Cardiac muscle cell (in vitro differentiated cells and primary cell): Measurements from ENCODE around the gene ZNF362. TPM values are rescaled to one million over a fixed set of nuclear protein-coding genes. Genes with fewer than 3 reads are reported as not detected.

Source experiments
- DNase-seq, 2 donors: peaks; one replicate each; pipeline versions ENCODE4 v3.0.0 to v3.0.0-alpha.2; 2010 to 2017; ENCODE audit warnings: low read depth in 1 of 2, low spot score in 1 of 2
- H3K27ac ChIP-seq: fragments of 200-600 bp; sonication (generic); 2 replicates; pipeline ENCODE4 v1.5.1; 2016
- H3K27me3 ChIP-seq: fragments of 200-600 bp; sonication (generic); 2 replicates; pipeline ENCODE4 v1.6.0; 2016; ENCODE audit warnings: control low read depth
- H3K36me3 ChIP-seq: fragments of 200-600 bp; sonication (generic); 2 replicates; pipeline ENCODE4 v1.5.1; 2016; ENCODE audit warnings: control low read depth
- H3K4me1 ChIP-seq: fragments of 200-600 bp; sonication (generic); 2 replicates; pipeline ENCODE4 v1.8.1; 2017; ENCODE audit warnings: low read depth, mild to moderate bottlenecking, mixed run types
- H3K4me3 ChIP-seq: fragments of 200-600 bp; sonication (generic); 2 replicates; pipeline ENCODE4 v1.5.1; 2016; ENCODE audit warnings: mild to moderate bottlenecking
- H3K9me3 ChIP-seq: fragments of 200-600 bp; sonication (generic); 2 replicates; pipeline ENCODE4 v1.5.1; 2017; ENCODE audit warnings: low read depth, mild to moderate bottlenecking, control low read depth
- CTCF ChIP-seq: IDR thresholded peaks from 2 replicates; pipeline ENCODE4 v1.5.1; 2012; ENCODE audit warnings: low read depth, mild to moderate bottlenecking, low read length
- polyA plus RNA-seq: library from polyadenylated mRNA; unstranded; fragments of >200 nt; fragmentation: Nextera tagmentation; extraction: Ambion mirVana; gene quantifications from 2 replicates; pipeline ENCODE4 v1.2.1, GENCODE V29; 2016
- total RNA-seq: library from RNA; depleted of rRNA; stranded (reverse); fragments of >200 nt; gene quantifications from 2 replicates; pipeline ENCODE4 v1.2.3, GENCODE V29; 2016

ZNF362 gene
- total and polyA plus RNA-seq, 2 experiments from 2014 or later: 57.9 to 77.5 TPM

GRCh38 chr1:33266766-33267165 lies 10.5 kb downstream of the ZNF362 start:
- no peak for DNase-seq
- TF ChIP-seq CTCF: no peak
- Histone ChIP-seq H3K4me1 (no peaks in the 10 kb centered on the region), H3K27me3 (no peaks in the 10 kb centered on the region), H3K9me3 (no peaks in the 10 kb centered on the region), H3K36me3 (peaks cover 5% of the 10 kb centered on the region), H3K4me3 (no peak overlapping the region), H3K27ac (no peak overlapping the region)

- TF ChIP-seq CTCF: no peak
- H3K4me3 ChIP-seq: no peak overlapping the region
- H3K4me1 ChIP-seq: no peaks in the 10 kb centered on the region
- peaks cover 5% of the 10 kb centered on the region for H3K36me3 ChIP-seq
- no peak for DNase-seq
- H3K27me3 ChIP-seq: no peaks in the 10 kb centered on the region
- H3K9me3 ChIP-seq: no peaks in the 10 kb centered on the region
- H3K27ac ChIP-seq: no peak overlapping the region
Measured at GRCh38 chr1:33267468-33268205, 11.3 kb downstream of the ZNF362 start.

- Histone ChIP-seq H3K36me3 (peaks cover 5% of the 10 kb centered on the region), H3K9me3 (no peaks in the 10 kb centered on the region), H3K27ac (no peak overlapping the region), H3K4me3 (no peak overlapping the region), H3K4me1 (no peaks in the 10 kb centered on the region), H3K27me3 (no peaks in the 10 kb centered on the region)
- TF ChIP-seq CTCF: no peak
- DNase-seq: no peak
Measured at GRCh38 chr1:33268457-33268856, 12.2 kb downstream of the ZNF362 start.

GRCh38 chr1:33268927-33269610 lies 12.8 kb downstream of the ZNF362 start:
- Histone ChIP-seq H3K36me3 (peaks cover 5% of the 10 kb centered on the region), H3K4me1 (no peaks in the 10 kb centered on the region), H3K27me3 (no peaks in the 10 kb centered on the region), H3K27ac (no peak overlapping the region), H3K9me3 (no peaks in the 10 kb centered on the region), H3K4me3 (no peak overlapping the region)
- TF ChIP-seq CTCF: no peak
- no peak for DNase-seq

GRCh38 chr1:33269621-33270020 lies 13.3 kb downstream of the ZNF362 start:
- no peaks in the 10 kb centered on the region for H3K9me3 ChIP-seq
- H3K36me3 ChIP-seq: peaks cover 5% of the 10 kb centered on the region
- no peak for TF ChIP-seq CTCF
- no peak for DNase-seq
- no peaks in the 10 kb centered on the region for H3K4me1 ChIP-seq
- H3K27ac ChIP-seq: no peak overlapping the region
- no peaks in the 10 kb centered on the region for H3K27me3 ChIP-seq
- no peak overlapping the region for H3K4me3 ChIP-seq
